Rectal smooth muscle tissue (tissue), 1 donor: ENCODE measurements around the gene GPR35.
"Not testable (repeated sequence)": the region's sequence is repeated elsewhere in the genome, so short reads cannot be mapped to it uniquely, and the experiment has no call there.

Source experiments
- H3K27ac ChIP-seq: one replicate; pipeline ENCODE4 v1.7.0; 2013; ENCODE audit warnings: low read depth, low read length, inconsistent platforms
- H3K27me3 ChIP-seq: one replicate; pipeline ENCODE4 v1.7.0; 2013; ENCODE audit warnings: low read length; ENCODE audit not compliant: control insufficient read depth, insufficient read depth
- H3K36me3 ChIP-seq: one replicate; pipeline ENCODE4 v1.7.0; 2013; ENCODE audit warnings: low read length; ENCODE audit not compliant: control insufficient read depth, insufficient read depth
- H3K4me1 ChIP-seq: one replicate; pipeline ENCODE4 v1.7.0; 2013; ENCODE audit warnings: low read length; ENCODE audit not compliant: control insufficient read depth, insufficient read depth
- H3K4me3 ChIP-seq: one replicate; pipeline ENCODE4 v1.7.0; 2013; ENCODE audit warnings: low read length
- H3K9ac ChIP-seq: one replicate; pipeline ENCODE4 v1.7.0; 2013; ENCODE audit warnings: low read length

The GPR35 gene

DNA sequence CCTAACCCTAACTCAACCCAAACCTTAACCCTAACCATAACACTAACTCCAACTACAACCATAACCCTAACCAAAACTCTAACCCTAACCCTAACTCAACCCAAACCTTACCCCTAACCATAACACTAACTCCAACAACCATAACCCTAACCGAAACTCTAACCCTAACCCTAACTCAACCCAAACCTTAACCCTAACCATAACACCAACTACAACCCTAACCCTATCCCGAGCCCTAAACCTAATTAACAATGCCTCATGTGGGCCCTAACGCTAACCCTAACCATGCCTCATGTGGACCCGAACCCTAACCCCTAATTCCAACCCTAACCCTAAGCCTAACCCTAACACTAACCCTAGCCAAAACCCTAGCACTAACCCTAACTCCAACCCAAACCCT, 11.5 kb upstream of the GPR35 start:
- Histone ChIP-seq H3K9ac (no peak overlapping the region), H3K4me3 (no peak overlapping the region), H3K4me1 (no peaks in the 10 kb centered on the region), H3K27me3 (no peaks in the 10 kb centered on the region), H3K36me3 (peaks cover 7% of the 10 kb centered on the region), H3K27ac (no peak overlapping the region)

DNA sequence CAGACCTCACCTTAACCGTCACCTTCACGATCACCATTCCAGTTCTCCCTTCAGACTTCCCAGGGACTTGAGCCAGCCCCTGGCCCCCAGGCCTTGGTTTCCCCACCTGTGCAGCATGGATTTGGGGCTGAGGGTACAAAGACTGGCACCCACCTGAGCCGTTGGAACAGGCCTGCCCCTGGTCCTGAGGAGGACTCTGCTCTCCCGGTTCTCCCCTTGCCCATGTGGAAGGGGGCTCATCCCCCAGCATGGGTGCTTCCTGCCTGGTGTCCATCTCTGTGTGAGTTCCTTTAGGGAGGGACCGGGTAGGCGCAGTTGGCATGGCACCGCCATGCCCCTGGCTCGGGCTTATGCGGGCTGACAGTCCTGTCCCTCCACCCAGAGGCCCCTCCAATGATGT, 10.9 kb upstream of the GPR35 start:
- Histone ChIP-seq H3K9ac (no peak overlapping the region), H3K4me1 (no peaks in the 10 kb centered on the region), H3K4me3 (no peak overlapping the region), H3K36me3 (peaks cover 8% of the 10 kb centered on the region), H3K27ac (no peak overlapping the region), H3K27me3 (no peaks in the 10 kb centered on the region)

DNA sequence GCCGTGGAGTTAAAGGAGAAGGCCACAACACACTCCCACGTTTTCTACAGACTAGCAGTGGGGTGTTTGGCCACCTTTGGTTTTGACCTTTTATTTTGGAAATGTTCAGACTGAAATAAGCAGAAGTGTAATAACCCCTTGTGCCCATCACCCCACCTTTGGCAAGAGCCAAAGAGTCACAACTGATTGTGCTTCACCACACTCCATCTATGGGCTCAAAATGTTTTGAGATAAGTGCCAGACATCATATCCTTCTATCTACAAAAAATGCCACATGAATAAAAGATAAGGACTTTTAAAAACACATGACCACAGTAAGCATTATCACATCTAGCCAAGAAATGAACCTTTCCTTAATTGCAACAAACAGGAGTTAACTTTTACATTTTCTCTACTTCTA, 9.9 kb upstream of the GPR35 start:
- H3K27ac ChIP-seq = no peak overlapping the region
- H3K27me3 ChIP-seq = no peaks in the 10 kb centered on the region
- H3K36me3 ChIP-seq = peaks cover 8% of the 10 kb centered on the region
- no peak overlapping the region for H3K4me3 ChIP-seq
- no peaks in the 10 kb centered on the region for H3K4me1 ChIP-seq
- no peak overlapping the region for H3K9ac ChIP-seq

DNA sequence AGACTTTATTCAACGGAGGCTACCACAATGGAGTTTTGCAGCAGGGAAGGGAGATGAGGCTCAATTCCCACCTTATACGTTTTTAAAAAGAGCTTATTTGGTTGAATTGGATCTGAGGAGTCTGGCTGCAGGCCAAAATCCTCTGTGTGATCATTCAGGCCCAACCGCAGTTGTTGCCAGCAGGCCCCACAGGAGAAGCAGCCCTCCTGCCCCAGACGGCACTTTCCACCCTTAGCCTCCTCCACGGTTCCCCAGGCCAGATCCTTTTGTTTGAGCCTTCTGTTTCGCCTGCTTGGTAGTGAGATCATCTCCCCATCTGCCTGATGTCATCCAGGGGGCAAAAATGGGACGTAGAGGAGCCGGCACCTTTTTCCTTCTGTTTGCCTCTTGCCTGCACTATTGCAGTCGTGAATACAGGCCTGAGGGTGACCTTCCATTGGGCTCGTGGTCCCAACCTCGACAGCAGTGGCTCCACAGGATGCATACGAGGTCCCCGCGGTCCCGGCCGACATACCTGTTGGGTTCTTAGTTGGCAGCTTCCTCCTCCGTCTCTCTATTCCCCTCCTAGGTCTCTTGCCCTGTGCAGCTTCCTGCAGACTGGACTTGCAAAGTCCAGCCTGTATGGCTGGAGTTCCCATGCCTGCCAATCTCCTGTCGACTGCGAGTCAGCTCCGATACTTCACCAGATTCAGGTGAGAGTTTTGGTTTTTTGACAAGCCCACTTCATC, 9.3 kb upstream of the GPR35 start:
- no peak overlapping the region for H3K9ac ChIP-seq
- H3K27ac ChIP-seq = no peak overlapping the region
- no peak overlapping the region for H3K4me3 ChIP-seq
- peaks cover 8% of the 10 kb centered on the region for H3K36me3 ChIP-seq
- H3K4me1 ChIP-seq = no peaks in the 10 kb centered on the region
- no peaks in the 10 kb centered on the region for H3K27me3 ChIP-seq

DNA sequence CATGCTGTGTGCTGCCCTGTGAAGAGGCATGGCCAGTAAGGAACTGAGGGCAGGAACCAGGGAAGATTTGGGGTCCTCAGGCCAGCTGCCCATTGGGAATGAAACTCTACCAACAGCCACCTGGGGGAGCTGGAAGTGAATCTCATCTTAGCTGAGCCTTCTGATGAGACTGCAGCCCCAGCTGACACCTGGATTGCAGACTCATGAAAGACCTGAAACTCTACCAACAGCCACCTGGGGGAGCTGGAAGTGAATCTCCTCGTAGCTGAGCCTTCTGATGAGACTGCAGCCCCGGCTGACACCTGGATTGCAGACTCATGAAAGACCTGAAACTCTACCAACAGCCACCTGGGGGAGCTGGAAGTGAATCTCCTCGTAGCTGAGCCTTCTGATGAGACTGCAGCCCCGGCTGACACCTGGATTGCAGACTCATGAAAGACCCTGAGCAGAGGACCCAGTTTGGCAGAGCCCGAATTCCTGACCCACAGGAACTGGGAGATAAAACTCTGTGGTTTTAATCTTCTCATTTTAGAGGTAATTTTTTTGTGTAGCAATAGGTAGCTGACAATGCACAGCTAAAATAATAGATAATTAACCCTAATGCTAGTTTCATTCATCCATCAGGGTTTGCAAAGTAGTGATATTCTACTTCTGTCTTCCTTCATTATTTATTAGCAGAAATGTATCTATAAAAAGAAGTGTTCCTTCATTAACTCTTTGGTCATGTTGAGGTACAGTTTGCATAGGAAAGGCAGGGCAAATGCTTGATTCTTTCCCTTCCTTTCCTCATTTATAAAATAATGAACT, 8.2 kb upstream of the GPR35 start:
- H3K36me3 ChIP-seq, H3K4me3 ChIP-seq, H3K27ac ChIP-seq, H3K4me1 ChIP-seq, H3K9ac ChIP-seq, H3K27me3 ChIP-seq: not testable (repeated sequence)

DNA sequence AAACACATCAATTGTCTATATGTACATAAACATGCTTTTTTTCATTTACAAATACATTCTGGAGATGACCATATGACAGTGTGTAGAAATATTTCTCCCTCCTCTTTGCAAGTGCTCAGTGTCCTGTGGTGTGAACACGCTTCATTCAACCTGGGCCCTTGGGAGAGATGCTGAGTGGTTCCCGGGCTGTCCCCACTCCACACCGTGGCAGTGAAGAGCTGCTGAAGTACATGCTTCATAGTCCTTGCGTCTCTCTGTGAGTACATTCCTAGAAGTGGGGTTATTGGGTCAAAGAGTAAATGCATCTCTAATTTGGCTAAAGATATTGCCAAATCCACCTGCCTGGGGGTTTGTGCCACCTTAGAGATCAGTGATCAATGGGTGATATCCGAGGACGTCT, 6.5 kb upstream of the GPR35 start:
- H3K27ac ChIP-seq = no peak overlapping the region
- H3K27me3 ChIP-seq = no peaks in the 10 kb centered on the region
- peaks cover 4% of the 10 kb centered on the region for H3K36me3 ChIP-seq
- no peak overlapping the region for H3K9ac ChIP-seq
- no peaks in the 10 kb centered on the region for H3K4me1 ChIP-seq
- H3K4me3 ChIP-seq = no peak overlapping the region

DNA sequence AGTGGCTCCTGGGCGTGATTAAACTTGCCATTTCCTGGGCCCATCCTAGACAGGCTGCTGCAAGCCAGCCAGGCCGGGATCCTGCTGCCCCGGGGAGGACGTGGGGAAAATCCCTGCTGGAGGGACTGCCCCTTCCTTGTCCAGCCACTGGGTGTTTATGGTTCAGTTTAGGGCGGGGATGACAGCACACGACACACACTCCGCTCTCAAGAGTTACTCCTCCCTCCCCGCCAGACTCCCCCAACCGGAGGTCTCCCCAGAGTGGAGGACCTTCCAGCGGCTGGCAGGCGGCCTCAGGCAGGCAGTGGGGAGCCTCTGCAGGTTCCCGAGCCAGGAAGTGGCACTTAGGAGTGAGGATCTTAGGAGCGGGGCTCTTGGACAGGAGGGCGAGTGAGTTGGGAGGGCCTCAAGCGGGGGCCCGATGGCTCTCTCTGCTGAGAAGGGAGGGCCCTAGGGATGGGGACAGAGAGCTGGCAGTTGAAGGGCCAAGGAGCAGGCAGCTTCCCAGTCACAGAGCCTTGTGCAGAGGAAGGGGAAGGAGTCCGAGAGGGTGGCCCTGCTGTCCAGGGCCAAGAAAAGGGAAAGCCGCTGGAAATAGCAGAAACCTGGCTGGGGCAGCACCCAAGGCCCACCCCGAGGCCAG, 5.7 kb upstream of the GPR35 start:
- Histone ChIP-seq H3K4me3 (no peak overlapping the region), H3K27me3 (no peaks in the 10 kb centered on the region), H3K9ac (no peak overlapping the region), H3K4me1 (no peaks in the 10 kb centered on the region), H3K27ac (no peak overlapping the region), H3K36me3 (peaks cover 4% of the 10 kb centered on the region)

DNA sequence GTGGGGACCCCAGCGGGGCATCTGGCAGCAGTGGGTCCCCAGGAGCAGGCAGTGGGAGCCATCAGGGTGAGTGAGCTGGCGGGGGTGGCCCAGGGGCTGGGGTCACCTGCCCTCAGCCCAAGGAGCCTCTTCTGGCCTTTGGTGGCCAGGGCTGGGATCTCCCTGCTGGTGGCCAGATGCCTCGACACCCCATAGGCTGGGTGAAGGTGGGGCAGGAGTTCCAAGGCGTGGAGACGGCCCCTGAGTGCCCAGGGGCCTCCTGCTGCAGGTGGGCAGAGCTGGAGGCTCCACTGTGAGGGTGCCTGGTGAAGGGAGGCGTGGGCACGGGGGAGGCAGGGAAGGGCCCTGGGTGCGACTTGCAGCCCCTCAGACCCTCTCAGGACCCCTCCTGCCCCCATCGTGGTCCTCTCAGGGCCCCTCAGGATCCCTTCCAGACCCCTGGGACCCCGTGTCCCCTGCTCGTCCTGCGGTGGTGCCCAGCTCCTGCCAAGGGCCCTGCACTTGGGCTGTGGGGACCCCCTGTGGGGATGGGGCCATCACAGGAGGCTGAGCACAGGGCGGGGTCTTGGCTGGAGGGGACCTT, 5.0 kb upstream of the GPR35 start:
- H3K27ac ChIP-seq = no peak overlapping the region
- peaks cover 4% of the 10 kb centered on the region for H3K36me3 ChIP-seq
- no peak overlapping the region for H3K4me3 ChIP-seq
- H3K27me3 ChIP-seq = no peaks in the 10 kb centered on the region
- no peak overlapping the region for H3K9ac ChIP-seq
- H3K4me1 ChIP-seq = no peaks in the 10 kb centered on the region

DNA sequence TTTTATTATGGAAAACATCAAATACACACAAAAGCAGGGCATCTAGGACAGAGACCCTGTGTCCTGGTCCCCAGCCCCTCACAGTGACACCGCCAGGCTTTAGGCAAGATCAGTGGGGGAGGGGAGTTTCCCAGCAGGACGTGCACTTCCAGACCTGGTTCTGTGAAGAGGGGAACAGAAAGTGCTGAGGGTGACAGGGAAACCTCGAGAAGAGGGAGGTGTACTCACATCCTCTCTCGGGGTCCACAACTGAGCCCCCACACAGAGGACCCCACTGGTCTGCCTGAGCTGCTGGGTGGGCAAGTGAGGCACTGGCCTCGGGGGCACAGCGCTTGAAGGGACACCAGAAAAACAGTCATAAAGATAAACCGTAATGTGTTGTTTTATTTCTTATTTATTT, 4.4 kb upstream of the GPR35 start:
- no peaks in the 10 kb centered on the region for H3K4me1 ChIP-seq
- peaks cover 4% of the 10 kb centered on the region for H3K36me3 ChIP-seq
- no peak overlapping the region for H3K4me3 ChIP-seq
- no peaks in the 10 kb centered on the region for H3K27me3 ChIP-seq
- H3K9ac ChIP-seq = no peak overlapping the region
- no peak overlapping the region for H3K27ac ChIP-seq

DNA sequence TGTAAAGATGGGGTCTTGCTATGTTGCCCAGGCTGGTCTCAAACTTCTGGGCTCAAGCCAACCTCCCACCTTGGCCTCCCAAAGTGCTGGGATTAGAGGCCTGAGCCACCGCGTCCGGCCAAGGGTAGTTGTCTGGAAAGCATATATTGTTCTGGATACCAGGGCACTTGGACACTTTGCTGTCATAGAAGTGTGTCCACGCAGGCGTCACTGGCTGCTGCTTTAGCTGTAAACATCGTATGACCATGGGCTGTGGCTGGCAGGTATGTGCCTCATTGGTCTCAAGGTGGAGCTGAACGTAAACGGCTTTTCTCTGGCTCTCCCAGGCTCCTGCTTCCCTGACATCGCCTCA, 3.2 kb upstream of the GPR35 start:
- Histone ChIP-seq H3K9ac (no peak overlapping the region), H3K27ac (no peak overlapping the region), H3K27me3 (no peaks in the 10 kb centered on the region), H3K36me3 (peaks cover 2% of the 10 kb centered on the region), H3K4me3 (no peak overlapping the region), H3K4me1 (no peaks in the 10 kb centered on the region)

DNA sequence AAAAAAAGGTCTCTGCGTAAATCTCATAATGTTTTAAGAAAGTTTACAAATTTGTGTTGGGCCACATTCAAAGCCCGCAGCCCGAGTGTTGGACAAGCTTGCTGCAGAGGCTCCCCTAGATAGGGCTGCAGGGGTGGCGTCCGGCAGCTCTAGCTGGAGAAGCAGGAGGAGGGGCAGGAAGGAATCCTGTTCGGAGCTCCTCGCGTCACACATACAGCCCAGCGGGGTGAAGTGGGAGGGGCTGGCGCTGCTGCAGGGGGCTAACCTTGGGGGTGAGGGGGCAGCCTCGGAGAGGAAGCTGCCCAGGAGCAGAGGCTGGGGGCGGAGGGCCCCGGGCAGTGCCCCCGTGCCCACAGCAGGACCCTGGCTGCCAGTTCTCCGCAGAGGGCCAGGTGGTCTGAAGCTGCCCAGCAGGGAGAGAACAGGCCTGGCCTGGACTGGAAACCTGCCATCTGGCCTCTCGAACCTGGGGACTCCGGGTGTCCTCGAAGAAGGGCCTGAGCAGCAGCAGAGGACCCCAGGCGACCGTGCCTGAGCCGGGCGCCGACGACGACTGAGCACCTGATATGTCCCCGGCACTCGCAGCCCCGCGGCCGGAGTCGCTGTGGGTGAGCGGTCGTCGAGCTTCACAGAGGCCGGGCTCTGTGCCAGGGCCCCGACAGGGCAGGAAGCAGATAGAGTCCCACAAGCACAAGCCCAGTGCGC, 2.6 kb upstream of the GPR35 start:
- Histone ChIP-seq H3K27ac (no peak overlapping the region), H3K36me3 (peaks cover 2% of the 10 kb centered on the region), H3K4me1 (no peaks in the 10 kb centered on the region), H3K4me3 (no peak overlapping the region), H3K9ac (no peak overlapping the region), H3K27me3 (no peaks in the 10 kb centered on the region)

DNA sequence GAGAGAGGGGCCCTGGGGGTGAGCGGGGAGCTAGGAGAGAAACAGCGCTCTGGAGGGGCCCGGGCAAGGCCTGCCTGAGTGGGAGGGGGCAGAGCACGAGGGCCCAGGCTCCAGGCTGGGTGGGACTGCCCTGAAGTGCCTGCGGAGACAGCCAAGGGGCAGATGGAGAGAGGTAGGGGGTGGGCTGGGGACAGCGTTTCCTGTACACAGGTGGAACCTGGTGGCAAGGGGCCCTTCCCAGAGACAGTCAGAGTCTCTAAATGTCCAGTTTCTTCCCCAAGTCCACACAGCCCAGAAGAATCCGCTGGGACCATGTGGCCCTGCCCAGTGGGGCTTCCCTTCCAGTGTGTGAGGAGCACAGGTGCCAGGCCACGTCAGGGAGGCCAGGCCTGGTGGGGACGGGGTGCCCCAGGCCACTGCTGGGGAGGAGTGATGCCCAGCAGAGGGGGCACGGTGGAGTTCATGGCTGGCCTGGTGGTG, 1.7 kb upstream of the GPR35 start:
- no peak overlapping the region for H3K4me3 ChIP-seq
- H3K9ac ChIP-seq = no peak overlapping the region
- H3K27ac ChIP-seq = no peak overlapping the region

More for the DNA sequence above, 1.7 kb upstream of the GPR35 start:
- no peaks in the 10 kb centered on the region for H3K4me1 ChIP-seq
- H3K36me3 ChIP-seq = peaks cover 2% of the 10 kb centered on the region
- H3K27me3 ChIP-seq = no peaks in the 10 kb centered on the region
